GM18520 (cell line): Measurements from ENCODE around the gene P3R3URF.

Source experiments
- ATAC-seq: cut with Tn5 transposase; IDR thresholded peaks from one replicate; pipeline ENCODE4 v1.9.1; 2021; ENCODE audit not compliant: unreplicated experiment

P3R3URF gene

GRCh38 chr1:46174448-46175231, 1.6 kb downstream of the P3R3URF start, which contains the start of gene TSPAN1:
TSPAN1 (plus strand) TSS chr1:46175087; CDS start chr1:46181108, 6,021 bp downstream.
- no peak for ATAC-seq

- ATAC-seq, result no peak
These were observed 2.9 kb downstream of the P3R3URF start for GRCh38 chr1:46173361-46173856.

GRCh38 chr1:46172321-46172720, 4.0 kb downstream of the P3R3URF start:
- ATAC-seq, result no peak

- ATAC-seq, result no peak
These were observed 4.4 kb downstream of the P3R3URF start for GRCh38 chr1:46171871-46172270.

- no peak for ATAC-seq
These were observed 4.9 kb downstream of the P3R3URF start for GRCh38 chr1:46171351-46171750.

GRCh38 chr1:46169811-46170454, 6.4 kb downstream of the P3R3URF start:
- ATAC-seq, result no peak

GRCh38 chr1:46168477-46168876, 7.8 kb downstream of the P3R3URF start:
- no peak for ATAC-seq

- no peak for ATAC-seq
These were observed 9.5 kb downstream of the P3R3URF start for GRCh38 chr1:46166521-46167462.

GRCh38 chr1:46160212-46160611, 16.1 kb downstream of the P3R3URF start:
- no peak for ATAC-seq

- no peak for ATAC-seq
These were observed 16.8 kb downstream of the P3R3URF start for GRCh38 chr1:46159516-46159915.

- no peak for ATAC-seq
These were observed 17.7 kb downstream of the P3R3URF start for GRCh38 chr1:46158312-46159281.

- no peak for ATAC-seq
These were observed 18.4 kb downstream of the P3R3URF start for GRCh38 chr1:46157916-46158311.

- ATAC-seq, result no peak
These were observed 22.6 kb downstream of the P3R3URF start for GRCh38 chr1:46153732-46154131.

GRCh38 chr1:46153228-46153627, 23.1 kb downstream of the P3R3URF start:
- ATAC-seq, result no peak

GRCh38 chr1:46152016-46152415, 24.3 kb downstream of the P3R3URF start:
- ATAC-seq, result no peak

GRCh38 chr1:46150085-46150484, 26.2 kb downstream of the P3R3URF start:
- ATAC-seq, result no peak

- no peak for ATAC-seq
These were observed 28.0 kb downstream of the P3R3URF start for GRCh38 chr1:46148318-46148717.

- no peak for ATAC-seq
These were observed 38.4 kb downstream of the P3R3URF start for GRCh38 chr1:46137916-46138315.

- ATAC-seq, result no peak
These were observed 39.6 kb downstream of the P3R3URF start for GRCh38 chr1:46136711-46137110.
